B cell (primary cell): Measurements from ENCODE around the gene BEGAIN.

ENCODE experiments used
- CTCF ChIP-seq: fragments of 200-600 bp; IDR thresholded peaks from one replicate; pipeline ENCODE4 v1.8.0; 2022; ENCODE audit warnings: antibody characterized with exemption, mild to moderate bottlenecking
- EZH2 ChIP-seq: IDR thresholded peaks from 2 replicates; pipeline ENCODE4 v1.6.1; 2012; ENCODE audit warnings: borderline replicate concordance, low read depth, mild to moderate bottlenecking, moderate library complexity, low read length; ENCODE audit not compliant: insufficient read depth, poor library complexity, severe bottlenecking

GRCh38 chr14:100628225-100628624 is 41.0 kb upstream of the BEGAIN start:
- no peak for TF ChIP-seq CTCF
- TF ChIP-seq EZH2, result no peak
